Skeletal muscle satellite cell (primary cell): Measurements from ENCODE around the gene ENOX2.

Source experiments
- H3K27me3 ChIP-seq: 2 replicates; pipeline ENCODE4 v1.7.0; 2013; ENCODE audit warnings: low read length; ENCODE audit not compliant: control insufficient read depth, insufficient read depth
- H3K36me3 ChIP-seq: 2 replicates; pipeline ENCODE4 v1.7.0; 2013; ENCODE audit warnings: mild to moderate bottlenecking, control low read depth, low read length; ENCODE audit not compliant: insufficient read depth
- H3K4me1 ChIP-seq: 2 replicates; pipeline ENCODE4 v1.7.0; 2013; ENCODE audit warnings: low read length; ENCODE audit not compliant: control insufficient read depth, insufficient read depth
- H3K4me2 ChIP-seq: 2 replicates; pipeline ENCODE4 v1.7.0; 2013; ENCODE audit warnings: mild to moderate bottlenecking, low read length
- H3K4me3 ChIP-seq: 2 replicates; pipeline ENCODE4 v1.7.0; 2013; ENCODE audit warnings: low read length
- H3K9ac ChIP-seq: 2 replicates; pipeline ENCODE4 v1.7.0; 2013; ENCODE audit warnings: mild to moderate bottlenecking, low read depth, low read length, moderate library complexity
- H3K9me3 ChIP-seq: replicated peaks from 2 replicates; pipeline ENCODE4 v1.7.0; 2013; ENCODE audit warnings: mild to moderate bottlenecking, control low read depth, low read length

The ENOX2 gene

GRCh38 chrX:130879869-130880268, 23.1 kb downstream of the ENOX2 start:
- Histone ChIP-seq H3K27me3 (no peaks in the 10 kb centered on the region), H3K36me3 (no peaks in the 10 kb centered on the region), H3K4me1 (peaks cover 14% of the 10 kb centered on the region)

GRCh38 chrX:130878350-130879341, 24.4 kb downstream of the ENOX2 start:
- peaks cover 14% of the 10 kb centered on the region for H3K4me1 ChIP-seq
- H3K9ac ChIP-seq = no peak overlapping the region
- no peaks in the 10 kb centered on the region for H3K27me3 ChIP-seq
- peak overlapping the region; percentile 52 for H3K4me2 ChIP-seq
- H3K9me3 ChIP-seq = no peaks in the 10 kb centered on the region
- H3K36me3 ChIP-seq = no peaks in the 10 kb centered on the region
- no peak overlapping the region for H3K4me3 ChIP-seq

More at GRCh38 chrX:130879869-130880268, 23.1 kb downstream of the ENOX2 start:
- H3K9me3 ChIP-seq = no peaks in the 10 kb centered on the region
- H3K4me2 ChIP-seq = no peak overlapping the region
- H3K9ac ChIP-seq = no peak overlapping the region
- no peak overlapping the region for H3K4me3 ChIP-seq

GRCh38 chrX:130877892-130878341, 25.1 kb downstream of the ENOX2 start:
- Histone ChIP-seq H3K4me3 (no peak overlapping the region), H3K27me3 (no peaks in the 10 kb centered on the region), H3K4me1 (peaks cover 14% of the 10 kb centered on the region), H3K36me3 (no peaks in the 10 kb centered on the region), H3K9me3 (no peaks in the 10 kb centered on the region), H3K4me2 (no peak overlapping the region), H3K9ac (no peak overlapping the region)

DNA sequence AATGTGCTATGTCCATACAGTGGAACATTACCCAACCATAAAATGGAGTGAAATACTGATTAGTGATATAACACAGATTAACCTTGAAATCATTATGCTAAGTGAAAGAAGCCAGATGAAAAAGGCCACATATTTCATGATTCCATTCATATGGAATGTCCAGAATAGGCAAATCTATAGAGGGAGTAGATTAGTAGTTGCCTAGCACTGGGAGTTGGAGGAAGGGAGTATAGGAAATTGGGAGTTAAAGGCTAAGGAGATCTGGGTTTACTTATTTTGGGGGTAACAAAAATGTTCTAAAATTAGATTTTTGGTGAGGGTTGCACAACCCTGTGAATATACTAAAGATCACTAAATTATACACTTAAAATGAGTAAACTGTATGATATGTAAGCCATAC, 26.8 kb downstream of the ENOX2 start:
- Histone ChIP-seq H3K9ac (no peak overlapping the region), H3K9me3 (no peaks in the 10 kb centered on the region), H3K36me3 (no peaks in the 10 kb centered on the region), H3K27me3 (no peaks in the 10 kb centered on the region), H3K4me3 (no peak overlapping the region), H3K4me2 (no peak overlapping the region), H3K4me1 (peaks cover 14% of the 10 kb centered on the region)

DNA sequence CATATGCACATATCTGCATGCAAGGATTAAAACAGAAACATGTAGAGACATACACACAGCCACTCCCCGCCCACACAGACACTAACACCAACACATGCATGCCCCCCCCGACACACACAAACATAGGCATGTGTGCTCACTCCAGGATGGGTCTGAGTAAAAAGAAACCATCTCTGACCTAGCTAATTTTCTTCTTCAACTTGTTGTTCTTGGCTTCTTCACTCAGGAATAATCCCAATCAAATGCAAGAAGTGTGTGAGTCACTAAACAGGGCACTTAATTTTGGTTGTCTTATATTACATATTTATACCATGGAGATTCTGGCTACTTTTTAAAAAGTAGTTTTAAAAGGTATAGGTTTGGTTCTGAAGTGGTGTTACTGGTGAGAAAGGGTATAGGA, 28.3 kb downstream of the ENOX2 start:
- Histone ChIP-seq H3K4me1 (peaks cover 7% of the 10 kb centered on the region), H3K9me3 (no peaks in the 10 kb centered on the region), H3K4me2 (no peak overlapping the region), H3K36me3 (no peaks in the 10 kb centered on the region), H3K27me3 (no peaks in the 10 kb centered on the region), H3K4me3 (no peak overlapping the region), H3K9ac (no peak overlapping the region)

- Histone ChIP-seq H3K27me3 (peaks cover 4% of the 10 kb centered on the region), H3K9ac (no peak overlapping the region), H3K4me3 (no peak overlapping the region), H3K4me1 (no peaks in the 10 kb centered on the region), H3K4me2 (no peak overlapping the region), H3K9me3 (no peaks in the 10 kb centered on the region), H3K36me3 (no peaks in the 10 kb centered on the region)
Observed at GRCh38 chrX:130869239-130869638, 33.8 kb downstream of the ENOX2 start.

GRCh38 chrX:130861462-130861861, 41.5 kb downstream of the ENOX2 start:
- Histone ChIP-seq H3K4me3 (no peak overlapping the region), H3K27me3 (peaks cover 4% of the 10 kb centered on the region), H3K9ac (no peak overlapping the region), H3K9me3 (no peaks in the 10 kb centered on the region), H3K4me1 (no peaks in the 10 kb centered on the region), H3K36me3 (no peaks in the 10 kb centered on the region), H3K4me2 (no peak overlapping the region)

- no peaks in the 10 kb centered on the region for H3K9me3 ChIP-seq
- no peaks in the 10 kb centered on the region for H3K36me3 ChIP-seq
- no peak overlapping the region for H3K4me2 ChIP-seq
- H3K4me3 ChIP-seq = no peak overlapping the region
- no peaks in the 10 kb centered on the region for H3K4me1 ChIP-seq
- no peak overlapping the region for H3K9ac ChIP-seq
- no peaks in the 10 kb centered on the region for H3K27me3 ChIP-seq
Observed at GRCh38 chrX:130857207-130857606, 45.8 kb downstream of the ENOX2 start.

- Histone ChIP-seq H3K36me3 (no peaks in the 10 kb centered on the region), H3K4me3 (no peak overlapping the region), H3K9me3 (no peaks in the 10 kb centered on the region), H3K27me3 (no peaks in the 10 kb centered on the region), H3K4me2 (no peak overlapping the region), H3K9ac (no peak overlapping the region), H3K4me1 (no peaks in the 10 kb centered on the region)
Observed at GRCh38 chrX:130851569-130851968, 51.4 kb downstream of the ENOX2 start.

DNA sequence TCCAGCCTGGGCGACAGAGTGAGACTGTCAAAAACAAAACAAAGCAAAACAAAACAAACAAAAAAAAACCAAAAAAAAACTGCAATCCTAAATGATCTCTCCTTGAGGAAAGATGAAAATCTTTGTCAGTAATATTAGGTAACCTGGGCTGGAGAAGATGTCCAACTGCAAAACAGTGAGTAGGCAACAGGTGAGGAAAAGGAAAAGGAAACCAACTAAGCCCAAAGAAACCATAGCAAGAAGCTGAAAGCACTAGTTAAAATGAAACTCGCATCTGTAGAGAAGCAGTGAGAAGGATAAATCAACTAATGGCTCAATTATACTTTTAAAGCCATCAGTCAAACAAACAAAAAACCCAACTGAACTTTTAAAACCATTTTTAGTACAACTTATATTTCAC, 54.2 kb downstream of the ENOX2 start:
- no peaks in the 10 kb centered on the region for H3K36me3 ChIP-seq
- H3K4me2 ChIP-seq = no peak overlapping the region
- H3K4me1 ChIP-seq = no peaks in the 10 kb centered on the region
- H3K9me3 ChIP-seq = no peaks in the 10 kb centered on the region
- H3K4me3 ChIP-seq = no peak overlapping the region
- no peak overlapping the region for H3K9ac ChIP-seq
- no peaks in the 10 kb centered on the region for H3K27me3 ChIP-seq

GRCh38 chrX:130846746-130847145, 56.3 kb downstream of the ENOX2 start:
- Histone ChIP-seq H3K4me1 (no peaks in the 10 kb centered on the region), H3K9ac (no peak overlapping the region), H3K4me2 (no peak overlapping the region), H3K9me3 (no peaks in the 10 kb centered on the region), H3K27me3 (no peaks in the 10 kb centered on the region), H3K36me3 (no peaks in the 10 kb centered on the region), H3K4me3 (no peak overlapping the region)

- Histone ChIP-seq H3K9ac (no peak overlapping the region), H3K27me3 (no peaks in the 10 kb centered on the region), H3K4me2 (no peak overlapping the region), H3K4me3 (no peak overlapping the region), H3K9me3 (no peaks in the 10 kb centered on the region), H3K36me3 (no peaks in the 10 kb centered on the region), H3K4me1 (no peaks in the 10 kb centered on the region)
Observed at GRCh38 chrX:130841776-130842175, 61.2 kb downstream of the ENOX2 start.
